Measurements from ENCODE around the gene FOXI3. TPM values are rescaled to one million over a fixed set of nuclear protein-coding genes. Genes with fewer than 3 reads are reported as not detected.
A peak's percentile ranks its signal among the peaks of the same experiment; 100 is the strongest.

Gene FOXI3
- total RNA-seq, 1 experiment from 2014 or later = 19.2 TPM

DNA sequence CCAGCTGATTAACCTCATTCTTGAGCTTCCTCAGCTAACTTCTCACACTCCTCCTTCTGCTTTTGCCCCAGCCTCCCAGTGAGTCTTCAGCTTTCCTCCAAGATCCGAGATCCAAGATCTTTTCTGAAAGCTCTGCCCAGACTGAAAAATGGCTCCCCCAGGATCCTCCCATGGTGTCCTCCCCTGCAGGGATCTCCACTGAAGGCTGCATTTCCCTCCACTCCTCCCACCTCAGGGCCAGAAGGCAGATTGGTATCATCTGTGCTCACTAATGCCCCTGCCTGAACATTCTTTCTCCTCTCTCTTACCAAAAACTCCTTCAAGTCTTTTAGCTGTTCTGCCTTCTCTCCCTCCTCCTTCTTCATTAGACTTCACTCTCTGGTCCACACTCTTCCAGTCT is 6.1 kb upstream of the FOXI3 start:
- H3K9ac ChIP-seq (ENCODE audit: extremely low read depth, insufficient read length, low read length) = no peak overlapping the region
- H2AFZ ChIP-seq (ENCODE audit: low read length) = no peak overlapping the region
- no peaks in the 10 kb centered on the region for H3K23me2 ChIP-seq (ENCODE audit: insufficient read length, low read depth, low read length, poor library complexity, severe bottlenecking)
- H4K8ac ChIP-seq (replicated peaks; ENCODE audit: insufficient read length, low read depth, low read length) = no peak overlapping the region
- no peaks in the 10 kb centered on the region for H3K27me3 ChIP-seq (ENCODE audit: insufficient read depth, low read length)
- Mint-ChIP-seq H3K27ac (peak overlapping the region in 1 of 3 experiments; percentile 3; a peak in 2 of 7 replicates), H3K36me3 (ENCODE audit: insufficient read depth in 1 of 3, low read depth in 3 of 3) (no peaks in the 10 kb centered on the region), H3K4me1 (peaks cover 19 to 22% of the 10 kb centered on the region in 2 experiments), H3K9me3 (no peaks in the 10 kb centered on the region), H3K27me3 (ENCODE audit: low read depth) (peaks cover 9% of the 10 kb centered on the region), H3K4me3 (no peak overlapping the region)
- WGBS (ENCODE audit: extremely low coverage, insufficient read length, low lambda C conversion rate) = no CpG with 5 or more reads among the region's 1 CpG
- H3K18ac ChIP-seq (ENCODE audit: insufficient read length, low read depth, low read length) = no peak overlapping the region
- no peak overlapping the region for H2BK5ac ChIP-seq (ENCODE audit: insufficient read length, low read length)
- no peak overlapping the region for H2BK20ac ChIP-seq (ENCODE audit: low read depth, low read length, poor library complexity, severe bottlenecking)
- no peaks in the 10 kb centered on the region for H3K79me1 ChIP-seq (ENCODE audit: insufficient read depth, low read depth, low read length, poor library complexity, severe bottlenecking)
- no peaks in the 10 kb centered on the region for H3K9me3 ChIP-seq (ENCODE audit: control insufficient read depth, low read depth, low read length)
- no peak overlapping the region for H4K91ac ChIP-seq (ENCODE audit: insufficient read length, low read depth, low read length)
- no peak for DNase-seq
- TF ChIP-seq CTCF (conservative IDR thresholded peaks at IDR 0.05) = no peak
- H3K23ac ChIP-seq (ENCODE audit: insufficient read length, low read depth, low read length) = no peak overlapping the region
- no peak overlapping the region; the same call in 1 of the 2 replicates for H3K14ac ChIP-seq (ENCODE audit: insufficient read depth, low read length)
- no peak overlapping the region for H2BK12ac ChIP-seq (ENCODE audit: insufficient read length, low read depth, low read length)
- H4K5ac ChIP-seq (ENCODE audit: insufficient read length, low read depth, low read length) = no peak overlapping the region
- H2BK120ac ChIP-seq (ENCODE audit: low read depth, low read length, poor library complexity, severe bottlenecking) = no peak overlapping the region
- no peak overlapping the region for H3K4ac ChIP-seq (ENCODE audit: low read depth, low read length)
- H2AK5ac ChIP-seq (ENCODE audit: insufficient read length, low read length) = no peak overlapping the region
- no peak overlapping the region for H3K27ac ChIP-seq (ENCODE audit: insufficient read length, low read depth, low read length)
- no peaks in the 10 kb centered on the region for H3K79me2 ChIP-seq (ENCODE audit: insufficient read depth, low read length)
- no peak overlapping the region for H2BK15ac ChIP-seq (ENCODE audit: low read depth, low read length)
- H4K20me1 ChIP-seq (ENCODE audit: control insufficient read depth, insufficient read depth, insufficient read length) = no peaks in the 10 kb centered on the region
- H3K56ac ChIP-seq (ENCODE audit: insufficient read length, low read depth, low read length) = no peak overlapping the region
- H3K4me2 ChIP-seq (ENCODE audit: insufficient read depth, insufficient read length, low read length) = no peak overlapping the region
- no peak overlapping the region for H3T11ph ChIP-seq (ENCODE audit: low read length)
- peaks cover 2% of the 10 kb centered on the region; the same call in 1 of the 2 replicates for H3K4me1 ChIP-seq (ENCODE audit: insufficient read depth, low read length)

Measured in H9 (cell line).